ENCODE measurements around the gene KLF7. TPM values are rescaled to one million over a fixed set of nuclear protein-coding genes. Genes with fewer than 3 reads are reported as not detected.

Gene KLF7
- total and polyA plus RNA-seq, 4 donors = 1.9 to 11.5 (median 4.5) TPM

DNA sequence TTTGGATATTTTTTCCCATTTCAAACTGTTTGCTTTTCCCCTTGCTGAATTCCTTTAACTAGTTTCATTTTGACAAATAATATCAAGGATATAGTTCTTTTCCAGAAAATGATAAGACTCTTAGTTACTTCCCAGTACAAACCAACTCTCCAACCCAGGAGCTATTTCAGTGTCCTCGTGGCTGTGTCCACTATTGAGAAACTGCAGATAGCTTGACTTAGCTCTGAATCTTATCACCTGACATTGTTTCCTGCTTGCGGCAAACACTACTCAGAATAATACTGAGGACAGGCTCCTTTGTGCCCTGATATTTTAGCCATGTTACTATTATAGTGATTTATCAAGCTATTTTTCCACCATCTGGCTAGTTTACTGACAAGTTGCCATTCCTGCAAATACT lies 74.6 kb downstream of the KLF7 start:
- DNase-seq (ENCODE audit: low spot score) = no peak
- Histone ChIP-seq H3K36me3 (ENCODE audit: control insufficient read depth in 4 of 4, insufficient read depth in 3 of 4, low read depth in 1 of 4, low read length in 3 of 4) (peaks cover 0 to 7% (median 6%) of the 10 kb centered on the region in 4 donors), H3K27ac (ENCODE audit: low read depth in 1 of 2, low read length in 2 of 2) (no peak overlapping the region), H3K9ac (ENCODE audit: low read depth in 1 of 2, low read length in 2 of 2) (no peak overlapping the region), H3K4me3 (ENCODE audit: low read depth in 1 of 3, low read length in 3 of 3) (no peak overlapping the region), H3K27me3 (ENCODE audit: control insufficient read depth in 4 of 4, insufficient read depth in 4 of 4, low read length in 3 of 4) (no peaks in the 10 kb centered on the region), H3K4me1 (ENCODE audit: control insufficient read depth in 4 of 4, insufficient read depth in 4 of 4, low read length in 3 of 4) (no peaks in the 10 kb centered on the region), H3K9me3 (ENCODE audit: control insufficient read depth in 4 of 4, low read length in 3 of 4) (no peaks in the 10 kb centered on the region)
- no peak for TF ChIP-seq FOXA2 (IDR thresholded peaks at IDR 0.05)
- no peak for TF ChIP-seq SP1 (IDR thresholded peaks at IDR 0.05)
- TF ChIP-seq, protein P1, sequence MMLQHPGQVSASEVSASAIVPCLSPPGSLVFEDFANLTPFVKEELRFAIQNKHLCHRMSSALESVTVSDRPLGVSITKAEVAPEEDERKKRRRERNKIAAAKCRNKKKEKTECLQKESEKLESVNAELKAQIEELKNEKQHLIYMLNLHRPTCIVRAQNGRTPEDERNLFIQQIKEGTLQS (IDR thresholded peaks at IDR 0.05) = no peak
- no peak for TF ChIP-seq CTCF (IDR thresholded peaks at IDR 0.05; ENCODE audit: low read depth, low read length, missing input control)
- TF ChIP-seq HNF4G (IDR thresholded peaks at IDR 0.05) = no peak
- no peak for TF ChIP-seq REST (IDR thresholded peaks at IDR 0.05)
- no peak for TF ChIP-seq MAX (IDR thresholded peaks at IDR 0.05)
- TF ChIP-seq, protein P2, sequence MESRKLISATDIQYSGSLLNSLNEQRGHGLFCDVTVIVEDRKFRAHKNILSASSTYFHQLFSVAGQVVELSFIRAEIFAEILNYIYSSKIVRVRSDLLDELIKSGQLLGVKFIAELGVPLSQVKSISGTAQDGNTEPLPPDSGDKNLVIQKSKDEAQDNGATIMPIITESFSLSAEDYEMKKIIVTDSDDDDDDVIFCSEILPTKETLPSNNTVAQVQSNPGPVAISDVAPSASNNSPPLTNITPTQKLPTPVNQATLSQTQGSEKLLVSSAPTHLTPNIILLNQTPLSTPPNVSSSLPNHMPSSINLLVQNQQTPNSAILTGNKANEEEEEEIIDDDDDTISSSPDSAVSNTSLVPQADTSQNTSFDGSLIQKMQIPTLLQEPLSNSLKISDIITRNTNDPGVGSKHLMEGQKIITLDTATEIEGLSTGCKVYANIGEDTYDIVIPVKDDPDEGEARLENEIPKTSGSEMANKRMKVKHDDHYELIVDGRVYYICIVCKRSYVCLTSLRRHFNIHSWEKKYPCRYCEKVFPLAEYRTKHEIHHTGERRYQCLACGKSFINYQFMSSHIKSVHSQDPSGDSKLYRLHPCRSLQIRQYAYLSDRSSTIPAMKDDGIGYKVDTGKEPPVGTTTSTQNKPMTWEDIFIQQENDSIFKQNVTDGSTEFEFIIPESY (IDR thresholded peaks at IDR 0.05) = no peak
- no peak for TF ChIP-seq GABPA (IDR thresholded peaks at IDR 0.05 in 1 of 2, conservative IDR thresholded peaks at IDR 0.05 in 1 of 2)
- TF ChIP-seq EGR1 (IDR thresholded peaks at IDR 0.05; ENCODE audit: low read depth in 2 of 2) = no peak
- no peak for TF ChIP-seq FOXA1 (IDR thresholded peaks at IDR 0.05)
- no peak for TF ChIP-seq RAD21 (IDR thresholded peaks at IDR 0.05)
- TF ChIP-seq YY1 (IDR thresholded peaks at IDR 0.05) = no peak
- WGBS = 67% methylated on average over 2 of the region's 2 CpGs

- Histone ChIP-seq H3K27ac (ENCODE audit: low read depth in 1 of 2, low read length in 2 of 2) (no peak overlapping the region), H3K9ac (ENCODE audit: low read depth in 1 of 2, low read length in 2 of 2) (no peak overlapping the region), H3K9me3 (ENCODE audit: control insufficient read depth in 4 of 4, low read length in 3 of 4) (no peaks in the 10 kb centered on the region), H3K4me3 (ENCODE audit: low read depth in 1 of 3, low read length in 3 of 3) (no peak overlapping the region), H3K4me1 (ENCODE audit: control insufficient read depth in 4 of 4, insufficient read depth in 4 of 4, low read length in 3 of 4) (no peaks in the 10 kb centered on the region), H3K36me3 (ENCODE audit: control insufficient read depth in 4 of 4, insufficient read depth in 3 of 4, low read depth in 1 of 4, low read length in 3 of 4) (peaks cover 0 to 10% (median 7%) of the 10 kb centered on the region in 4 donors), H3K27me3 (ENCODE audit: control insufficient read depth in 4 of 4, insufficient read depth in 4 of 4, low read length in 3 of 4) (no peaks in the 10 kb centered on the region)
- TF ChIP-seq FOXA2 (IDR thresholded peaks at IDR 0.05) (no peak), FOXA1 (IDR thresholded peaks at IDR 0.05) (no peak), REST (IDR thresholded peaks at IDR 0.05) (no peak), MAX (IDR thresholded peaks at IDR 0.05) (no peak), YY1 (IDR thresholded peaks at IDR 0.05) (no peak)
- TF ChIP-seq, protein P2 (IDR thresholded peaks at IDR 0.05) = no peak
- TF ChIP-seq, protein P1 (IDR thresholded peaks at IDR 0.05) = no peak
- no peak for DNase-seq (ENCODE audit: low spot score)
- 76% methylated on average over 5 of the region's 5 CpGs for WGBS
These were observed 75.4 kb downstream of the KLF7 start for GRCh38 chr2:207090389-207090788.

Data from liver (tissue), 9 donors.